ENCODE measurements around the gene PCBP2.

The PCBP2 gene

DNA sequence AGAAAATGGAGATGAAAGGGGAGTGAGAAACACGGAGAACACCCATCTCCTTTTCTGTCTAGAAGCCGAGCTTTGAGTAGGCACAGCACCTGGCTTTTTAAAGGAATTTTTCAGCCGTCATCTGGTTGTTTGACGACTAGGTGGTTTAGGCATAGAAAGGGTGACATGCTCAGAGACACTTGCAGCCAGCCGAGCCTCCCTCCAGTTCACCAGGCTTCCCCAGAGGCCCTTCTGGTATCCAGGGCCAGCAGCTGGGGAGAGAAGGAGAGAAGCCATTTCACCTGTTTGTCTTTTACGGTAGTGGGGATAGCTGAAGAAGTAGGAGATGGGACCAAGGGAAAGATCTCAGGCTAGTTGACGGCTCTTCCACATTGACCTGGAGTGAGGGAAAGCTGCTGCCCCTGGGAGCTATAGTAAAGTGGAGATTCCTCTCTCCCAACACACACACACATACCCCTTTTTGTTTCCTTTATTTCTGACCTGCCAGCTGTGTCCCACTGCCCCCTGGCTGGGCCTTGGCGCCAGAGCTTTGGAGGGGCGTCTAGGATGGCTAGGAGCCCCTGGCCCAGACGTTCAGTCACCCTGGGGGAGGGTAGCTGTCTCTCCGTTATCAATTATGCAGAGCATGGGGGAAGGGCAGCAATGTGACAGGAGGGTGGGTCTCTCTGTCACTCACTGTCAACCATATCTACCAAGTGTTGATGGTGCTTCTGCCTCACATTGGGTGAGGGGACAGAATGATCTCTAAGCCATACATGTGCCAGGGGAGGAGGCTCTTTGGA lies 41.9 kb downstream of the PCBP2 start:
- DNase-seq (ENCODE audit: low read depth in 3 of 3) = no peak

DNA sequence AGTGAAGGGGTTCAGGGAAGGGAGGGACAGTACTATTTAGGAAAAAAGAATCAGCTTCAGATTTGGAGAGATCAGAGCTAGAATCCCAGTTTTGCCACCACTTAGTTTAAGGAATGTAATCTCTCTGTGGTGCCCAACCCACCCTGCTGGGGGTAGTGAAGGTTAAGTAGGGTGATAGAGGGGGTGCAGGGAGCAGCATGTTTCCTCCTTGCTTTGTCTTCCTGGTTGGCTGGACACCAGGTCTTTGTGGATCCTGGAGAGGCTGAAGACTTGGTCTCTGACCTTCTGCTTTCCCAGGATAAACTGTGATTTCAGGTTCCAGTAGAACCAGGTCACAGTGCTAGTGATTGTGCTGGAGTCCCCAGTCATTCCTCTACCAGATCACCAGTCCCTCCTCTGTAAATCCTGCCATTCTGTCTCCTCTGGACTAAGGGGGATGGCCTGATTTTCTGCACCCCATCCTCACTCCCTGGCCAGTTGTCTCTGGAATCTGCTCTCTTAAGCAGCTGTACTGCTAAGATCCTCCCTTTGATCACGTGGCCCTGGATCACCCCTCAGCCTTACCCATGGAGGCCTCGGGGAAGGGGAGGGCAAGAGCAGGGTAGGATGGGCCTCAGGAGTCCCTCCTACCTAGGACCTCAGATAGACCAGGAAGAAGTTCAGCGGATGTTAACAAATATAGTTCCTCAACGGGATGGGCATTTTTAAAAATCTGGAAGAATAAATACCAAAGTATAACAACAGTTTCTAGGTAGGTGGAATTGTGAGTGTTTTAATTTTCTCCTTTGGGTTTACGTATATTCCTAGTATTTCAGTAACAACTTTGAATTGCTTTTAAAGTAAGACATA lies 44.2 kb downstream of the PCBP2 start:
- DNase-seq (ENCODE audit: low read depth in 3 of 3) = no peak

DNA sequence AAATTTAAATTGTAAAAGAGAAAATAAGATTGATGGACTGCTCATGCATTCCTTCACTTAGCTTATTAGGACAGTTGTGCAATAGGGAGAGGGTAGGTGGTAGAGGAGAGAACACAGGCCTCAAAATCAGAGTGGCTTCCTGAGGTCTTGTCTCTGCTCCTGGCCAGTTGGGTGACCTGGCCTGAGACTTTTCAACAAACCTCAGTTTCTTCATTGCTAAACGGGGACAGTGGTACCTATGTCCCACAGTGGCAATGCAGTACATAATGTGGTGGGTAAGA lies 44.8 kb downstream of the PCBP2 start:
- no peak for DNase-seq (ENCODE audit: low read depth in 3 of 3)

DNA sequence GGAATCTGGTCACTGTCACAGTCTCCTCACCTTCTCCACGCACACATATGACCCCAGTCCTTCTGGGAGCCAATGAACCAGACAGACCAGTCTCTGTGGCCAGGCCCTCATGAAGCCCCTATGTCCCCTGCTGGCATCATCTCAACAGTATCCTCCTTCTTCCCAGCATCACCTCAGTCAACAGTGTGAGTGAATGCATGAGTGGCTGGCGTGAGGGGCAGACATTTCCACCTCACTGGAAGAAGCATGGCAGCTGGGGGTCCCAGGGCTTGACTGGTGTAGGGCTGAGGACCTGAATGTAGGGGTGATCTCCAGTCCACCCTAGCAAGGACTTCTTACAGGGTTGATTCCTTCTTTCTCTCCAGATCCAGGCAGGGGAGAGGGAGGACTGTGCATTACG lies 45.6 kb downstream of the PCBP2 start:
- DNase-seq (ENCODE audit: low read depth in 3 of 3) = no peak

DNA sequence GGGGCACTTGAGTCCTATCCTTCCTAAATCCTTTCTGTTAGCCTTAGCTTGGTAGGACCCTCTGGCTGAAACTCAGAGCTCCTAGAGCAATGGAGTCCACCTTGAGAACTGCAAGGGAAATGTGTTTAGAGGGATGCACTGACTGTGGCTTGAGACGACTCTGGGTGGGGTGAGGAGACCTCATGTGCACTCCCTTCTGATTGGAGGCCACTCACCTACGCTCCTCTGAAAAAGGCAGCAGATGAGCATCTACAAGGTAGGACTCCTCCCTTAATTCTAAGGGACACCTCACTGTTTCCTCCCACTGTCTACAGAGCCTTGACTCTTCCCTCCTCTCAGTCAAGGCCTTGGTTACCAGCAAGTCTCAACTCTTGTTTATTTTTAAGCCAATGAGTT lies 46.3 kb downstream of the PCBP2 start:
- no peak for DNase-seq (ENCODE audit: low read depth in 3 of 3)

DNA sequence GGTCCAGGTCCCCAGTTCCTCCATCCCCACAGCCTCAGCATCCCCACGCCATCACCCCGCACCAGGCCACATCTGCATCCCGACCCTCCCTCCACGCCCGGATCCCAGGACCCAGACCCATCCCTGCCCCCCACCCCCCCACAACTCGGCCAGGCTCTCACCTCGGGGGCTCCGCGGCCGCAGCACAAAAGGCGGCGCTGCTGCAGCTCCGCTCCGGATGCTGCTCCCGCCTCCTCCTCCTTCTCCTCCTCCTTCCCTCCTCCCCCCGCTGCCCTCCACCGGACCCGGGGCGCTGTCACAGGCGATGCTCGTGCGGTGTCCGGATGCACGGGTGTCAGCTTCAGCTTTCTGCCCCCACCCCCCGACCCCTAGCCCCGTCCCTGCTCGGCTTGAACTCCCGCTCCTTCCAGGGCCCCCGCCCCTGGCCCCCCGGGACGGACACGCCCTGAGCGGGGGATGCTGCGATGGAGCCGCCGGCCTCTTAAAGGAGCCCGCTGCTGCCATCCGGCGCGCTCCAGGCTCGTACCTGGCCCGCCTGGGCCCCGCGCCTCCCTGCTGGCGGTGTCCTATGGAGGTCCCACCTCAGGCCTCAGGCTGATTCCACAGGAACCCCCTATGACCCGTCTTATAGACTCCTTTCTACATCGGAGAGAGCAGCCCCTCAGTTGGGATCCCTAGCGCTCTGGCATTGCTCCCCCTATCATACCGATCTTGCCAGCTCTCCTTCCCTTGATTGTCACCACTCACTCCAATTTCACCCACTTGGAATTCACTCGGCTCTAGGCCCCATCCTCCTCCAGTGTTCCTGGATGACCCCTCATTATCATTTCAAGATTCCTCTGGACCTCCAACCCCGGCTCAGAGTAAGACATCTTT lies 47.6 kb downstream of the PCBP2 start, which contains the start of gene MAP3K12:
TSS of gene MAP3K12 (minus strand) at position 193 of the 876 bp plus-strand sequence. CDS start 12,067 bp downstream, outside the sequence.
- peak; percentile 25 to 40 (median 34) for DNase-seq (ENCODE audit: low read depth in 3 of 3)

DNA sequence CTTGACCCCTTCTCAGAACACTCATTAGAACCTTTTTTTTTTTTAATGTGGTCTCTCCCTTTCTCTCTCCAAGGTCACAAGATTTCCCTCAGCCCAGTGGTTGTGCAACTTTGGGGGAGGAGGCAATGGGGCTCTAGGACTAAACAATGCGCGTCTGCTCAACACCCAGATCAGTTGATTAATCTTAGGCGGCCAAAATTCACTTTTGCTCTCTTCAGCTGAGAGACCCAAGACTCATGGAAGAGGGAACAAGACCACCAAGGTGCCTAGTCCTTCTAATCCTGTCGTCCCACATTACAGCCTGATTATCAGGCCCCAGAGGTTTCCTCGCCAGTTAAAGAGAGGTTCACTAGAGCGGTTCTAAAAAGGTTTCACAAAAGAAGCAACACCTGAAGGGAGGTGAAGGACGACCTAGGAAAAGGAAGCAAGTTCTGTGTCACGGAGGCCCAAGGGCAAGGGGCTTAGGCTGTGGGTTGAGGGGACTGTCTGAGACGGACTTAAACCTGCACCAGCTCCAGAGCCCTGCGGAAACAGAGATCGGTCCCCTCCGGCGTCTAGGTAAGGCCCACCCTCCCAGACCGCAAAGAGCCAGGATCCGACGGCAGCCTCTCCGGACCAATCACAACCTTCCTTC lies 48.4 kb downstream of the PCBP2 start:
- DNase-seq (ENCODE audit: low read depth in 3 of 3) = no peak

DNA sequence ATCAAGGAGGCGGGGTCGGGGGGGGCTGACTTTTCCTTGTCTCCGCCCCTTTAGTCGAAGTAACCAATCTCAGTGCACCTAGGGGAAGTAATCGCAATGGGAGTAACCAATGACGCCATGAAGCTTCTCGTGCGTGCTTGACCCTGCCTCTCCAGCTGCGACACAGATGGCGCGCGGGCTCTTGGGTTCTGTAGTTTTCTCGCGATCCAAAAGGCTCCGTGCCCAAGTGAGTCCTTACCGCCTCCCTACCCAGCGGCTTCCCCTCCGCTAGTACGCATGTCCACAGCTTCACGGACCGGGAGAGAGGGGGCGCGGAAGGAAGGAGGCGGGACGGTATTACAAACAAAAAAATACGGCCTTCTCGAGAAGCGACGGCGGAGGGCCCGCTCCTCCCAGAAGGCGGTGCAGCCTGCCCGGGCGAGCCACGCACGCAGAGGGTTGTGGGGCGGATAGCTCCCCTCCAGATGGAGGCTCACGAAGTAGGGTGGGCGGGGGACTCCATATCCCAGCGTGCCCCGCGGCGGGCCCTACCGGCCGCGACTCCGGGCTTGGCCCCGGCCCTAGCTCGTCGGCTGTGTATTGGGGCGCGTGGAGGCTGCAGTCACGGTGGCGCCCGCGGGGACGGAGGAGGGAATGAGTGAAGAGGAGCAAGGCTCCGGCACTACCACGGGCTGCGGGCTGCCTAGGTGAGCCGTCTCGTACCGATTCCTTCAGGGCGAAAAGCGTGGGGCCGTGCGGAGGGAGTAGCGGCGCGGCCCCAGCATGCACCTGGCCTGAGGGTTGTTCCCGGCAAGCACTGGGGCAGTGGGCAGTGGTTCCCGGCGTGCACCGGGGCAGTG lies 49.1 kb downstream of the PCBP2 start, which contains the start of gene TARBP2:
TSS of gene TARBP2 (plus strand) at position 508 of the 839 bp plus-strand sequence. CDS start at position 634, 126 bp downstream.
- DNase-seq (ENCODE audit: low read depth in 3 of 3) = peak; percentile 91 to 95 (median 92)

DNA sequence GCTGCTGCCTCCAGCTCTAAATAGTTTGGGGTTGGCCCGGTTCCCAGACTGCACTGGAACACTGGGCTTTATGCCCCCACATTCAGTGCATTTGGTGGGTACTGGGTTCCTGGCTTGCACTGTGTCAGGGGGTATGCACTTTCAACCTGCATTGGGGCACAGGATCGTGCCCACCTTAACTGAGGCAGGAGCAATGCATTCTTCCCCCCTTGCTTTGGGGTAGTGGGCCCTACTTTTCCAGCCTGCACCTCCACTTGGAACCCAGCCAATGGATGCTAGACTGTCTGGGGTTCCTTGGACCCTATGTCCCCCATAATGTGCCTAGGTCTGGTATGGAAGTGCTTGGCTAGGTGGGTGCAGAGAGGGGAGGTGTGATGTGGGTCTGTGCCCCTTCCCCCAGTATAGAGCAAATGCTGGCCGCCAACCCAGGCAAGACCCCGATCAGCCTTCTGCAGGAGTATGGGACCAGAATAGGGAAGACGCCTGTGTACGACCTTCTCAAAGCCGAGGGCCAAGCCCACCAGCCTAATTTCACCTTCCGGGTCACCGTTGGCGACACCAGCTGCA lies 49.8 kb downstream of the PCBP2 start:
- DNase-seq (ENCODE audit: low read depth in 3 of 3) = no peak

DNA sequence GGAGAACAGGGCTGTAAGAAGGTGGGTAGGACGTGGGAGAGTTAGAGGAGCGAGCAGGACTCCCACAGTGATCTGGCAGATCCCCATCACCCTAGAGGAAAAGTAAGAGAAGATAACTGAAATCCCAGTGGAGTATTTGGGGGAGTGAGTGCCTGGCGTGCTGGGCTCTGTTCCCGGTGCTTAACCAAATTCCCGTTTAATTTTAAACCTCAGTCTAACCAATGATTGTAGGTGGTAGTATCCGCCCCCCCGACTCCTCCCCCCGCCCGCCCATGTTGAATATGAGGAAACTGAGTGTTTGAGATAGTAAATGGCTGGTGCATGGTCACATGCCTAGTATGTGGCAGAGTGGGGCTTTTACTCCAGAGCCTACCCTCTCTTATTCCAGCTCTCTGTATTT lies 50.4 kb downstream of the PCBP2 start:
- no peak for DNase-seq (ENCODE audit: low read depth in 3 of 3)

DNA sequence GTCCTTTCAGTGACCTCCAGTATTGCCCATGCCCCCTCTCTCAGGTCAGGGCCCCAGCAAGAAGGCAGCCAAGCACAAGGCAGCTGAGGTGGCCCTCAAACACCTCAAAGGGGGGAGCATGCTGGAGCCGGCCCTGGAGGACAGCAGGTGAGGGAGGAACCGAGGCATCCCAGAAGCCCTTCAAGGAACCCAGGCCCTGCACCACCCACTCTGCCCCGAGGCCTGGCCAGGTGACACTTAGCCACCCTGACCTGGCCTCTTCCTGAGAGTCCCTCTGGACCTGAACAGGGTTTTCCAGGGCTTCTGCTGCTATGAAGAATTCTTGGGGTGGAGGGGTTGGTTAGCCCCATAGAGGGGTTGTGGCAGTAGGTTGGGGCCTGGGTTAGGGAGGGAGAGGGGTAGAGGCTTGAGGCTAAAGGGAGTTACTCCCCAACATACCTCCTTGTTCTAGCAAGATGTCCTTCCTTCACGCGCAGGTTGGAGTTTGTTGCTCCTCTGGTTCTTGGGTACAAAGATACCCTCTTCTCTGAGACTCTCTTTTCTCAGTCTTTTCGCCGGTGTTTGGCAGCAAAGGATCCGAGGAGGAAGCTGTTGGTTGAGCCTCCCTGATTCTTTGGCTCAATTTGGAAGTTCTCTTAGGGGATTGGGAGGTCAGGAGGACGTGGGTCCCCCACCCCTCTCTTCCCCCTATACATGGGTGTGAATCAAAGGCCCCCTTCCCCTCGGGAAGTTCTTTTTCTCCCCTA lies 51.3 kb downstream of the PCBP2 start:
- DNase-seq (ENCODE audit: low read depth in 3 of 3) = no peak

DNA sequence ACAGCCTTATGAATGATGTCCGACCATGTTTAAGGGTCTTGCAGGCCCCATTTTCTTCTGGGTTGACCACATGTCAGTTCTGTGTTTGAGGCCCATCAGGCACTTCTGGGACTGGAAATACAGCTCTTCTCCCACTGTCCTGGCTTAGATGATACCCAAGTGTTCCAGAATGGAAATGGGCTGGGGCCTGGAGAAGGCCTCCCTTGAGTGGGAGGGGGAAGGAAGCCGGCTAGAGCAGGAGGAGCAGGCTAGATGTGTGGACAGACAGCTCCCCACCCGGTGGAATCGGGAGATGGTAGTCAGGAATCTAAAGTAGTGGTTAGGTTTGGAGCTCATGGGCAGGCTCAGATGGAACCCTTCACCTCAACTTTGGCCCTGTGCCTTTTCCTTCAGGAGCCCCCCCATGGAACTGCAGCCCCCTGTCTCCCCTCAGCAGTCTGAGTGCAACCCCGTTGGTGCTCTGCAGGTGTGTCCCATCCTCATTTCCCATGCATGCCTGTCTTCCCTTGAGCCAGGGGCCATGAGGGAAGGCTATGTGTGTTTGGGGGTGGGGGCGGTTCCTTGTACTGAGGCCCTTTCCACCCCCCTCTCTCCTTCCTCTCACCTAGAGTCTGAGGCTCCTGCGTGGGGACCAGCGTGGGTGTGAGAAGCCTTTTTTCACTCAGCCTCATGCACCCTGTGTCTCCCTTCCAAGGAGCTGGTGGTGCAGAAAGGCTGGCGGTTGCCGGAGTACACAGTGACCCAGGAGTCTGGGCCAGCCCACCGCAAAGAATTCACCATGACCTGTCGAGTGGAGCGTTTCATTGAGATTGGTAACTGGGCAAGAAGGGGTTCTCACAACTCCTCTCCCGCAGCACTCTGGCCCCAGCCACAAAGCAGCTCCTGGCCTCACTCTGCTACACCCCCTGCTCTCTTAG lies 52.4 kb downstream of the PCBP2 start:
- DNase-seq (ENCODE audit: low read depth in 3 of 3) = no peak

DNA sequence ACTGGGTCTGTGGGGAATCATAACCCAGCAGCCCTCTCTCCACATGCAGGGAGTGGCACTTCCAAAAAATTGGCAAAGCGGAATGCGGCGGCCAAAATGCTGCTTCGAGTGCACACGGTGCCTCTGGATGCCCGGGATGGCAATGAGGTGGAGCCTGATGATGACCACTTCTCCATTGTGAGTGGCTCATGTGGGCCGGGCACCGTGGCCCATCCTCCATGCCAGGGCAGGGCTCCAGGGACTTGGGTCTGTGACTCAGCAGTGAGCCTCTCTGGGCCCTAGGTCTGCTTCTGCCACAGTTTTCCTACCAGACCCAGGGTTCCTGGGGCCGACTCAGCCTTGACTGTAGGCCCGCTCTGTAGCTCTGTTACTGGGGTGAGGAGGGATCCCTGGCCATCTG lies 53.2 kb downstream of the PCBP2 start:
- DNase-seq (ENCODE audit: low read depth in 3 of 3) = no peak

DNA sequence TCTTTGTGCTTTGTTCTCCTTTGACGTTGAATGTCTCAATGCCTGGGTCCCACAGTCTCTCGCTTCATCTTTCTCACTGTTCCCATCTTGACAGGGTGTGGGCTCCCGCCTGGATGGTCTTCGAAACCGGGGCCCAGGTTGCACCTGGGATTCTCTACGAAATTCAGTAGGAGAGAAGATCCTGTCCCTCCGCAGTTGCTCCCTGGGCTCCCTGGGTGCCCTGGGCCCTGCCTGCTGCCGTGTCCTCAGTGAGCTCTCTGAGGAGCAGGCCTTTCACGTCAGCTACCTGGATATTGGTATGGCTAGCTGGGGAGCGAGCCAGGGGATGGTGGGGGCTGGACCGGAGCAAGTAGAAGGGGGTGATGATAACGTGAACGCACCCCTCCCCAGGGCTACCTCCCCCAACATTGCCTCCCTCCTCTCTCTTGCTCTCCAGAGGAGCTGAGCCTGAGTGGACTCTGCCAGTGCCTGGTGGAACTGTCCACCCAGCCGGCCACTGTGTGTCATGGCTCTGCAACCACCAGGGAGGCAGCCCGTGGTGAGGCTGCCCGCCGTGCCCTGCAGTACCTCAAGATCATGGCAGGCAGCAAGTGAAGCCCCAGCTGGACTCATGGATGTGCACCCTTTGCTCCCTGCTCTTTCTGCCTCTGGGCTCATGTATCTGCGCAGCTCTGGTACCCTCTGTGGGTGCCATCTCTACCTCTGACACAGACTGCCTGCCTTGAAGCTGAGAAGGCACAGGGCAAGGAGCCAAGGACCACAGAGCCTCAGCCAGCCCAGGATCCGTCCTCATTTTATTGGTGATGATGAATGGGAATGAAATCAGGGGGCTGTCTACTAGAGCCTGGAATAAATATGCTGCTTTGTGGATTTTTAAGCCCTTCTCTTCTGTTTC lies 53.9 kb downstream of the PCBP2 start:
- DNase-seq (ENCODE audit: low read depth in 3 of 3) = no peak

DNA sequence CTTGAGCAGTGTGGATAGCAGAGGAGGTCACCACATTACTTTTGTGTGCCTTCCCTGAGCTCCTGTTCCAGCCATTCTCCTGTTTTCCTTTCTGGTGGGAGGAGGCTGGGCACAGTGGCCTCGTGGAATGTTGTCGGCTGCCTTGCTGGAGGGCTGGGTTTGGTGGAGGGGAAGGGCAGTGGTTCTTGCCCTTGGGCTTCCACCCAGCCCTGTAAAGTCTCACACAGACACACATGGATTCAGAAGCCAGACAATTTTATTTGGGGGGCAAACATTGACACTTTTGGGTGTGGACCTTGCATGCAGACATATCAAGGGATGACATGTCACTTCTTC lies 54.5 kb downstream of the PCBP2 start:
- no peak for DNase-seq (ENCODE audit: low read depth in 3 of 3)

DNA sequence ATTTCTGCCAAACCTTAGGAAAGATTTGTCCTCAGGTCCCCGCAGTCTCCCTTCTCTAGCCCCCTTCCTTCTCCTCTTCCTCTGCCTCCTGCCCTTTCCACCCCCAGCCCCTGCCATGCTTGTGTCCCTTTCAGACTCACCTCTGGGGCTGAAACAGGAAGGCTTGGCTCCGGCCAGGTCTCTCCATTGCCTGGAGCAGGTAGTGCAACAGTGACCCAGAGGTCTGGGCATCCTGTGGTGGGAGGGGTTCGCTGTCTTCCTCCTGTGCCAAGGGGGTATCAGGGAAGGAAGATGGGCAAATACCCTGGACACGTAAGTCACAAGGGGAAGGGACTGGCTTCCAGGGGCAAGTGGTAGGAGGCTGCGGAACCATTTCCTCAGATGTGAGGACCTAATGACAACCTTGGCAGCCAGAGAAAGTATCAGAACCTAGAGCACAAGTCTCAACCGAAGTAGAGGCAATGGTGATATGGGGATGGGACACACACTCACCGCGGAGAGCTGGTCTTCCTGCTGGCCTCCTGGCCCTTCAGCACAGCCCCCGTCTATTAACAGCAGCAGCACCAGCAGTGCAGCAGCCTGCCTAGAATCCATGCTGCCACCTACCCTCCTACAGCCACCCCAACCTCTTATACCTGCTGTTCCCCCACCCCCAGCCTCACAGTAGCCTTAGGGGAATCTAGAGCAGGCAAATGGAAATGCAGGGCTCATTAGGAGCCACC lies 55.1 kb downstream of the PCBP2 start, which contains the start of gene NPFF:
TSS of gene NPFF (minus strand) at position 604 of the 722 bp plus-strand sequence. CDS start at position 594, 10 bp downstream.
- no peak for DNase-seq (ENCODE audit: low read depth in 3 of 3)

DNA sequence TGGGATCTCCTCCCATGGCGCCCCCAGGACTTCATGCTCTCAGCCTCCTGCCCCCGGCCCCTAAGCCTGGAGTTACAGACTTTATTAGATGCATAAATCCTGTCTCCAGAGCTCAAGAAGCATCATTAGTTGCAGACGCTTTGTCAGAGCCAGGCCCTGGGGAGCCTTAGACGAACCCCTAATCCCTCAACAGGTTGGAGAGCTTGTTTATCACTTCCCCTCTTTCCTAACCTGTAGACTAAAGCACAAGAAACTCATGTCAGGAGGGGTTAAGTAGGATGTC lies 55.6 kb downstream of the PCBP2 start:
- no peak for DNase-seq (ENCODE audit: low read depth in 3 of 3)
